Keratinocyte (primary cell): ENCODE data around the gene ZMIZ1. TPM values are rescaled to one million over a fixed set of nuclear protein-coding genes. Genes with fewer than 3 reads are reported as not detected.
"Not testable (repeated sequence)": the region's sequence is repeated elsewhere in the genome, so short reads cannot be mapped to it uniquely, and the experiment has no call there.

ENCODE experiments used
- DNase-seq: peaks from one replicate; pipeline ENCODE4 v3.0.0-alpha.2; 2011; ENCODE audit warnings: low read depth, missing footprints, low spot score
- FAIRE-seq: peaks from 2 replicates; lab custom pipeline; 2011; peaks lifted over from hg19 to GRCh38; lab: Jason Lieb, UNC
- H2AFZ ChIP-seq: 2 replicates; pipeline ENCODE4 v1.6.0; 2012; ENCODE audit warnings: low read length, control low read depth, inconsistent platforms; ENCODE audit not compliant: control insufficient read depth
- H3K27ac ChIP-seq: 2 replicates; pipeline ENCODE4 v1.5.1; 2011; ENCODE audit warnings: low read length; ENCODE audit not compliant: control insufficient read depth, insufficient read depth
- H3K27me3 ChIP-seq: 3 replicates; pipeline ENCODE4 v1.6.0; 2011; ENCODE audit warnings: low read length; ENCODE audit not compliant: control insufficient read depth, insufficient read depth; ENCODE audit errors: extremely low read depth
- H3K36me3 ChIP-seq, 2 experiments: 2 replicates in 1 of 2; 3 replicates in 1 of 2; pipeline ENCODE4 v1.5.1; 2011; ENCODE audit warnings: low read length in 2 of 2, mild to moderate bottlenecking in 1 of 2; ENCODE audit not compliant: control insufficient read depth in 2 of 2, insufficient read depth in 2 of 2; ENCODE audit errors: extremely low read depth in 1 of 2
- H3K4me1 ChIP-seq: 3 replicates; pipeline ENCODE4 v1.5.1; 2011; ENCODE audit warnings: low read length; ENCODE audit not compliant: control insufficient read depth, insufficient read depth; ENCODE audit errors: extremely low read depth
- H3K4me2 ChIP-seq: 3 replicates; pipeline ENCODE4 v1.6.0; 2011; ENCODE audit warnings: low read depth, low read length; ENCODE audit not compliant: control insufficient read depth, insufficient read depth; ENCODE audit errors: extremely low read depth
- H3K4me3 ChIP-seq, 3 experiments: fragments of 200-600 bp in 1 of 3; sonication (generic) in 1 of 3; 2 replicates in 2 of 3; 3 replicates in 1 of 3; pipeline ENCODE4 v1.5.1; 2011 to 2016; ENCODE audit warnings: low read length in 3 of 3, mild to moderate bottlenecking in 3 of 3, control low read depth in 2 of 3, inconsistent platforms in 1 of 3, low read depth in 1 of 3, mixed read lengths in 1 of 3, mixed run types in 1 of 3, moderate library complexity in 1 of 3; ENCODE audit not compliant: control insufficient read depth in 2 of 3, insufficient read depth in 2 of 3; ENCODE audit errors: extremely low read depth in 1 of 3
- H3K79me2 ChIP-seq: 2 replicates; pipeline ENCODE4 v1.6.0; 2012; ENCODE audit warnings: low read length; ENCODE audit not compliant: control insufficient read depth, insufficient read depth
- H3K9ac ChIP-seq: 3 replicates; pipeline ENCODE4 v1.6.0; 2011; ENCODE audit warnings: low read length; ENCODE audit not compliant: control insufficient read depth, insufficient read depth; ENCODE audit errors: extremely low read depth
- H3K9me1 ChIP-seq: 3 replicates; pipeline ENCODE4 v1.6.0; 2011; ENCODE audit warnings: low read length; ENCODE audit not compliant: control insufficient read depth, insufficient read depth; ENCODE audit errors: extremely low read depth
- H3K9me3 ChIP-seq: 2 replicates; pipeline ENCODE4 v1.5.1; 2012; ENCODE audit warnings: low read depth, low read length; ENCODE audit not compliant: control insufficient read depth
- H4K20me1 ChIP-seq: 3 replicates; pipeline ENCODE4 v1.6.0; 2011; ENCODE audit warnings: low read length; ENCODE audit not compliant: control insufficient read depth, insufficient read depth; ENCODE audit errors: extremely low read depth
- CTCF ChIP-seq, 3 experiments: IDR thresholded peaks in 1 of 3; conservative IDR thresholded peaks in 1 of 3; optimal IDR thresholded peaks in 1 of 3; 2 replicates in 2 of 3; 3 replicates in 1 of 3; pipeline versions ENCODE3 to v1.5.1; 2011; ENCODE audit warnings: low read length in 3 of 3, mild to moderate bottlenecking in 3 of 3, moderate library complexity in 2 of 3, control low read depth in 1 of 3, inconsistent platforms in 1 of 3; ENCODE audit not compliant: insufficient read depth in 2 of 3; ENCODE audit errors: extremely low read depth in 1 of 3
- EZH2 ChIP-seq: IDR thresholded peaks from one replicate; pipeline ENCODE4 v1.6.1; 2012; ENCODE audit warnings: inconsistent platforms, mild to moderate bottlenecking, low read length, moderate library complexity
- dilution Hi-C: fragments of 300-500 bp; cut with MboI; formaldehyde crosslinking; loops from one replicate; pipeline ENCODE4 v1.7.0; 2020; ENCODE audit warnings: low sequenced_read_pairs; ENCODE audit not compliant: extremely low pct_ligation_motif_present
- polyA plus RNA-seq, 5 experiments: library from polyadenylated mRNA; depleted of rRNA in 3 of 5; stranded (reverse) in 3 of 5; stranded (forward) in 1 of 5; unstranded in 1 of 5; fragments of >200 nt; gene quantifications; 1 replicate in 1 of 5; 2 replicates in 3 of 5; 3 replicates in 1 of 5; pipeline versions ENCODE4 v1.2.1 to v1.2.3, GENCODE V29; 2011 to 2012; ENCODE audit warnings: missing spikeins in 2 of 5, low read depth in 1 of 5, low replicate concordance in 1 of 5

Gene ZMIZ1
- polyA plus RNA-seq, 1 donor (not counting 4 experiments of a cell fraction or from before 2014, with no cell fraction given), result 1.8 TPM

DNA sequence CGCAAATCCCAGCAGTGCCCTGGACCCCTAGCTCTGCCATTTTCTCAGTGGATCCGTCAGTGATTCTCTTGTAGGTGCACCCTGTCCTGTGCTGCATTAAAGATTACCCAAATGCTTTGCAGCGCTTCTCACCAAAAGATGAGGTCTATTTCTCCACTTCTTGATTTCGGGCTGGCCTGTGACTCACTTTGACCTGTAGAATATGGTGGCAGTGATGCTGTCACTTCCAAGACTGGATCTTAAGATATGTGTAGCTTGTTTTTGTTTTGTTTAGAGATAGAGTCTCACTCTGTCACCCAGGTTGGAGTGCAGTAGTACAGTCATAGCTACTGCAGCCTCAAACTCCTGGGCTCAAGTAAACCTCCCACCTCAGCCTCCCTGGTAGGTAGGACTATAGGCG is 37.0 kb upstream of the ZMIZ1 start:
- TF ChIP-seq CTCF (optimal IDR thresholded peaks at IDR 0.05 in 1 of 3, IDR thresholded peaks at IDR 0.05 in 1 of 3, conservative IDR thresholded peaks at IDR 0.05 in 1 of 3; ENCODE audit: extremely low read depth in 1 of 3, insufficient read depth in 2 of 3, low read length in 3 of 3), result no peak
- no peak for TF ChIP-seq EZH2
- H3K27ac ChIP-seq, result no peak overlapping the region
- no peaks in the 10 kb centered on the region for H3K79me2 ChIP-seq
- FAIRE-seq, result no peak
- no peaks in the 10 kb centered on the region for H3K36me3 ChIP-seq
- DNase-seq, result no peak
- no peaks in the 10 kb centered on the region for H4K20me1 ChIP-seq
- H3K4me1 ChIP-seq, result no peaks in the 10 kb centered on the region
- H2AFZ ChIP-seq, result no peak overlapping the region
- H3K4me2 ChIP-seq, result no peak overlapping the region
- no peaks in the 10 kb centered on the region for H3K9me3 ChIP-seq
- no peak overlapping the region for H3K4me3 ChIP-seq
- dilution Hi-C loops, result no loop called here
- H3K9me1 ChIP-seq, result no peaks in the 10 kb centered on the region
- peaks cover 11% of the 10 kb centered on the region for H3K27me3 ChIP-seq
- no peak overlapping the region for H3K9ac ChIP-seq

GRCh38 chr10:79034271-79034876 is 34.4 kb upstream of the ZMIZ1 start:
- Histone ChIP-seq H3K4me1 (no peaks in the 10 kb centered on the region), H3K79me2 (no peaks in the 10 kb centered on the region), H3K9ac (no peak overlapping the region), H3K9me3 (no peaks in the 10 kb centered on the region), H3K27me3 (peaks cover 11% of the 10 kb centered on the region), H3K36me3 (no peaks in the 10 kb centered on the region), H4K20me1 (no peaks in the 10 kb centered on the region), H2AFZ (no peak overlapping the region), H3K27ac (no peak overlapping the region), H3K9me1 (no peaks in the 10 kb centered on the region), H3K4me3 (no peak overlapping the region), H3K4me2 (no peak overlapping the region)
- TF ChIP-seq CTCF (optimal IDR thresholded peaks at IDR 0.05 in 1 of 3, IDR thresholded peaks at IDR 0.05 in 1 of 3, conservative IDR thresholded peaks at IDR 0.05 in 1 of 3; ENCODE audit: extremely low read depth in 1 of 3, insufficient read depth in 2 of 3, low read length in 3 of 3) (no peak), EZH2 (no peak)
- no peak for FAIRE-seq
- dilution Hi-C loops, result no loop called here
- no peak for DNase-seq

DNA sequence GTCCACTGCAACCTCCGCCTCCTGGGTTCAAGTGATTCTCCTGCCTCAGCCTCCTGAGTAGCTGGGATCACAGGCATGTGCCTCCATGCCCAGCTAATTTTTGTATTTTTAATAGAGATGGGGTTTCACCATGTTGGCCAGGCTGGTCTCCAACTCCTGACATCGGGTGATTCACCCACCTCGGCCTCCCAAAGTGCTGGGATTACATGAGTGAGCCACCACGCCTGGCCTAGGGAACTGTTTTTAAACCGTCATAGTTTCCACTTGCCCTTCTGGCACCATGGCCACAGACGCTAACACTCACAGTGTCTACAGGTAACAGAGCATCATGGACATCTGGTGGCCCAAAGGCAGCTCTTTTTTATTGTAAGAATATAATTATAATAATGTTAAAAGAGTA is 32.4 kb upstream of the ZMIZ1 start:
- H2AFZ ChIP-seq, H3K9me3 ChIP-seq, H3K4me2 ChIP-seq, DNase-seq, H3K9me1 ChIP-seq, H4K20me1 ChIP-seq, FAIRE-seq, dilution Hi-C loops, H3K4me3 ChIP-seq, H3K9ac ChIP-seq, H3K4me1 ChIP-seq, H3K27ac ChIP-seq, H3K36me3 ChIP-seq, H3K79me2 ChIP-seq: not testable (repeated sequence)
- H3K27me3 ChIP-seq, result peaks cover 11% of the 10 kb centered on the region
